H9 (cell line): ENCODE measurements around the gene PLAC8. TPM values are rescaled to one million over a fixed set of nuclear protein-coding genes. Genes with fewer than 3 reads are reported as not detected.

Experiments used
- DNase-seq: peaks from one replicate; pipeline ENCODE4 v3.0.0-alpha.2; 2017
- H2AFZ ChIP-seq: one replicate; pipeline ENCODE4 v1.6.1; 2013; ENCODE audit warnings: mild to moderate bottlenecking, low read length, control low read depth, moderate library complexity
- H2AK5ac ChIP-seq: 2 replicates; pipeline ENCODE4 v1.6.1; 2013; ENCODE audit warnings: low read length, control low read depth, mixed read lengths; ENCODE audit not compliant: insufficient read length
- H2BK120ac ChIP-seq: one replicate; pipeline ENCODE4 v1.6.1; 2013; ENCODE audit warnings: low read depth, mild to moderate bottlenecking, low read length, control low read depth, inconsistent platforms; ENCODE audit not compliant: poor library complexity, severe bottlenecking
- H2BK12ac ChIP-seq: 2 replicates; pipeline ENCODE4 v1.6.1; 2013; ENCODE audit warnings: low read length, control low read depth, mixed read lengths, low read depth; ENCODE audit not compliant: insufficient read length
- H2BK15ac ChIP-seq: 2 replicates; pipeline ENCODE4 v1.6.1; 2013; ENCODE audit warnings: low read depth, low read length, control low read depth
- H2BK20ac ChIP-seq: one replicate; pipeline ENCODE4 v1.6.1; 2013; ENCODE audit warnings: low read depth, mild to moderate bottlenecking, low read length, control low read depth, inconsistent platforms; ENCODE audit not compliant: poor library complexity, severe bottlenecking
- H2BK5ac ChIP-seq: 2 replicates; pipeline ENCODE4 v1.6.1; 2013; ENCODE audit warnings: low read length, control low read depth, mixed read lengths; ENCODE audit not compliant: insufficient read length
- H3K14ac ChIP-seq: 2 replicates; pipeline ENCODE4 v1.6.1; 2013; ENCODE audit warnings: low read length, control low read depth; ENCODE audit not compliant: insufficient read depth
- H3K18ac ChIP-seq: 2 replicates; pipeline ENCODE4 v1.6.1; 2013; ENCODE audit warnings: low read depth, mild to moderate bottlenecking, mixed read lengths, low read length, control low read depth; ENCODE audit not compliant: insufficient read length
- H3K23ac ChIP-seq: 2 replicates; pipeline ENCODE4 v1.6.1; 2013; ENCODE audit warnings: low read length, control low read depth, mixed read lengths, low read depth; ENCODE audit not compliant: insufficient read length
- H3K23me2 ChIP-seq: 2 replicates; pipeline ENCODE4 v1.6.1; 2013; ENCODE audit warnings: low read depth, mild to moderate bottlenecking, mixed read lengths, low read length, control low read depth; ENCODE audit not compliant: insufficient read length, poor library complexity, severe bottlenecking
- H3K27ac ChIP-seq: 2 replicates; pipeline ENCODE4 v1.5.1; 2013; ENCODE audit warnings: low read length, control low read depth, mixed read lengths, low read depth; ENCODE audit not compliant: insufficient read length
- H3K27me3 ChIP-seq: 2 replicates; pipeline ENCODE4 v1.6.1; 2013; ENCODE audit warnings: low read length, control low read depth, inconsistent platforms; ENCODE audit not compliant: insufficient read depth
- H3K4ac ChIP-seq: 2 replicates; pipeline ENCODE4 v1.6.1; 2013; ENCODE audit warnings: low read depth, mild to moderate bottlenecking, control low read depth, inconsistent platforms, low read length, moderate library complexity
- H3K4me1 ChIP-seq: 2 replicates; pipeline ENCODE4 v1.6.1; 2013; ENCODE audit warnings: low read length, control low read depth, inconsistent platforms; ENCODE audit not compliant: insufficient read depth
- H3K4me2 ChIP-seq: 2 replicates; pipeline ENCODE4 v1.6.1; 2013; ENCODE audit warnings: low read length, control low read depth, mixed read lengths; ENCODE audit not compliant: insufficient read length, insufficient read depth
- H3K56ac ChIP-seq: 2 replicates; pipeline ENCODE4 v1.6.1; 2013; ENCODE audit warnings: low read depth, mild to moderate bottlenecking, mixed read lengths, low read length, control low read depth; ENCODE audit not compliant: insufficient read length
- H3K79me1 ChIP-seq: 2 replicates; pipeline ENCODE4 v1.6.1; 2013; ENCODE audit warnings: low read depth, mild to moderate bottlenecking, moderate library complexity, low read length, control low read depth, inconsistent platforms; ENCODE audit not compliant: insufficient read depth, poor library complexity, severe bottlenecking
- H3K79me2 ChIP-seq: 2 replicates; pipeline ENCODE4 v1.6.1; 2013; ENCODE audit warnings: low read length, control low read depth, inconsistent platforms; ENCODE audit not compliant: insufficient read depth
- H3K9ac ChIP-seq: 2 replicates; pipeline ENCODE4 v1.6.1; 2013; ENCODE audit warnings: low read length, control low read depth, mixed read lengths; ENCODE audit not compliant: insufficient read length; ENCODE audit errors: extremely low read depth
- H3K9me3 ChIP-seq: one replicate; pipeline ENCODE4 v1.6.1; 2013; ENCODE audit warnings: low read depth, low read length, inconsistent platforms; ENCODE audit not compliant: control insufficient read depth
- H3T11ph ChIP-seq: one replicate; pipeline ENCODE4 v1.6.1; 2013; ENCODE audit warnings: mild to moderate bottlenecking, low read length, control low read depth, inconsistent platforms
- H4K20me1 ChIP-seq: one replicate; pipeline ENCODE4 v1.6.1; 2013; ENCODE audit not compliant: control insufficient read depth, insufficient read length, insufficient read depth
- H4K5ac ChIP-seq: 2 replicates; pipeline ENCODE4 v1.6.1; 2013; ENCODE audit warnings: low read depth, mild to moderate bottlenecking, mixed read lengths, low read length, control low read depth; ENCODE audit not compliant: insufficient read length
- H4K8ac ChIP-seq: replicated peaks from 2 replicates; pipeline ENCODE4 v1.6.1; 2013; ENCODE audit warnings: low read length, control low read depth, mixed read lengths, low read depth; ENCODE audit not compliant: insufficient read length
- H4K91ac ChIP-seq: 2 replicates; pipeline ENCODE4 v1.6.1; 2013; ENCODE audit warnings: low read depth, mild to moderate bottlenecking, moderate library complexity, mixed read lengths, low read length, control low read depth; ENCODE audit not compliant: insufficient read length
- H3K27ac Mint-ChIP-seq, 3 experiments: 2 replicates in 2 of 3; 3 replicates in 1 of 3; pipeline ENCODE4 v1.8.0; 2020 to 2021; ENCODE audit warnings: mixed read lengths in 3 of 3, mild to moderate bottlenecking in 1 of 3, moderate library complexity in 1 of 3
- H3K27me3 Mint-ChIP-seq: 2 replicates; pipeline ENCODE4 v1.8.0; 2021; ENCODE audit warnings: low read depth, mild to moderate bottlenecking, moderate library complexity, mixed read lengths
- H3K36me3 Mint-ChIP-seq, 3 experiments: 2 replicates in 2 of 3; 3 replicates in 1 of 3; pipeline ENCODE4 v1.8.0; 2020 to 2021; ENCODE audit warnings: low read depth in 3 of 3, mixed read lengths in 3 of 3; ENCODE audit not compliant: insufficient read depth in 1 of 3
- H3K4me1 Mint-ChIP-seq, 2 experiments: 2 replicates each; pipeline ENCODE4 v1.8.0; 2020; ENCODE audit warnings: mixed read lengths in 2 of 2
- H3K4me3 Mint-ChIP-seq, 2 experiments: 2 replicates in 1 of 2; 3 replicates in 1 of 2; pipeline ENCODE4 v1.8.0; 2020 to 2021; ENCODE audit warnings: mild to moderate bottlenecking in 2 of 2, mixed read lengths in 2 of 2, moderate library complexity in 1 of 2
- H3K9me3 Mint-ChIP-seq, 2 experiments: 2 replicates in 1 of 2; 3 replicates in 1 of 2; pipeline ENCODE4 v1.8.0; 2020; ENCODE audit warnings: mild to moderate bottlenecking in 2 of 2, mixed read lengths in 2 of 2, moderate library complexity in 1 of 2
- total RNA-seq: library from RNA; stranded (reverse); gene quantifications from 2 replicates; pipeline ENCODE4 v1.2.1, GENCODE V29; 2021
- TF ChIP-seq, protein P1 (sequence below): fragments of 200-600 bp; sonication (generic); conservative IDR thresholded peaks from 3 replicates; pipeline ENCODE4 v1.8.0; 2021; ENCODE audit warnings: antibody characterized with exemption, mild to moderate bottlenecking

PLAC8 gene
- total RNA-seq, 1 experiment from 2014 or later: 1.6 TPM

DNA sequence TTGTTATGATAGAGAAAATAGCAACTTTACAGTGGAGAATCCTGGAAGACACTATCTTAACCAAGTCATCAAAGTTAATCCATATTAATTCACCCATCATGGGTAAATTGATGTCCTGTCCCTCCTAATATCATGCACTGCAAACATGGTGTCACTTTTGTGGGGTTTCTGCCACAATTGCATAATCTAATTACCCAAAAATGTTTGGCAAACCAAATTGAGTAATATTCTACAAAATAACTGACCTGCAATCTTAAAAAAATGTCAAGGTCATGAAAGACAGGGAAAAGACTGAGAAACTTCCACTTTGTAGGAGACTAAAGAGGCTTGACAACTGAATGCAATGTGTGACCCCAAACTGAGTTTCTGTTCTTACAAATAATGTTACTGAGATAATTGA, 37.1 kb upstream of the PLAC8 start:
- Mint-ChIP-seq H3K4me1 (peaks cover 4 to 11% of the 10 kb centered on the region in 2 experiments; a peak in 3 of 4 replicates), H3K27me3 (no peaks in the 10 kb centered on the region; the same call in none of the 2 replicates), H3K9me3 (peaks cover 0 to 3% of the 10 kb centered on the region in 2 experiments; a peak in 1 of 5 replicates), H3K27ac (no peak overlapping the region), H3K36me3 (no peaks in the 10 kb centered on the region; a peak in 1 of 7 replicates), H3K4me3 (no peak overlapping the region)
- Histone ChIP-seq H3K79me1 (no peaks in the 10 kb centered on the region), H3T11ph (no peak overlapping the region), H2BK12ac (no peak overlapping the region), H3K27ac (no peak overlapping the region), H3K23ac (no peak overlapping the region), H3K9ac (no peak overlapping the region), H3K79me2 (no peaks in the 10 kb centered on the region), H4K91ac (no peak overlapping the region), H3K4me1 (no peaks in the 10 kb centered on the region), H3K27me3 (no peaks in the 10 kb centered on the region), H3K23me2 (no peaks in the 10 kb centered on the region), H2AFZ (no peak overlapping the region), H3K9me3 (no peaks in the 10 kb centered on the region), H3K56ac (no peak overlapping the region), H3K14ac (no peak overlapping the region), H4K20me1 (no peaks in the 10 kb centered on the region), H2BK5ac (no peak overlapping the region), H3K4me2 (no peak overlapping the region), H2AK5ac (no peak overlapping the region), H2BK20ac (no peak overlapping the region), H3K4ac (no peak overlapping the region), H2BK120ac (no peak overlapping the region), H4K8ac (no peak overlapping the region), H4K5ac (no peak overlapping the region), H3K18ac (no peak overlapping the region), H2BK15ac (no peak overlapping the region)
- TF ChIP-seq, protein P1, sequence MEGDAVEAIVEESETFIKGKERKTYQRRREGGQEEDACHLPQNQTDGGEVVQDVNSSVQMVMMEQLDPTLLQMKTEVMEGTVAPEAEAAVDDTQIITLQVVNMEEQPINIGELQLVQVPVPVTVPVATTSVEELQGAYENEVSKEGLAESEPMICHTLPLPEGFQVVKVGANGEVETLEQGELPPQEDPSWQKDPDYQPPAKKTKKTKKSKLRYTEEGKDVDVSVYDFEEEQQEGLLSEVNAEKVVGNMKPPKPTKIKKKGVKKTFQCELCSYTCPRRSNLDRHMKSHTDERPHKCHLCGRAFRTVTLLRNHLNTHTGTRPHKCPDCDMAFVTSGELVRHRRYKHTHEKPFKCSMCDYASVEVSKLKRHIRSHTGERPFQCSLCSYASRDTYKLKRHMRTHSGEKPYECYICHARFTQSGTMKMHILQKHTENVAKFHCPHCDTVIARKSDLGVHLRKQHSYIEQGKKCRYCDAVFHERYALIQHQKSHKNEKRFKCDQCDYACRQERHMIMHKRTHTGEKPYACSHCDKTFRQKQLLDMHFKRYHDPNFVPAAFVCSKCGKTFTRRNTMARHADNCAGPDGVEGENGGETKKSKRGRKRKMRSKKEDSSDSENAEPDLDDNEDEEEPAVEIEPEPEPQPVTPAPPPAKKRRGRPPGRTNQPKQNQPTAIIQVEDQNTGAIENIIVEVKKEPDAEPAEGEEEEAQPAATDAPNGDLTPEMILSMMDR: no peak
- no peak for DNase-seq
